Retinal pigment epithelial cell (primary cell): ENCODE measurements around the gene CSF1.

Experiments
- DNase-seq: peaks from one replicate; pipeline ENCODE4 v3.0.0-alpha.2; 2010; ENCODE audit warnings: low read depth
- H3K4me3 ChIP-seq: 2 replicates; pipeline ENCODE4 v1.5.1; 2011; ENCODE audit warnings: mild to moderate bottlenecking, low read length, control low read depth, moderate library complexity
- CTCF ChIP-seq: conservative IDR thresholded peaks from 2 replicates; pipeline ENCODE4 v1.5.1; 2011; ENCODE audit warnings: low read depth, low read length, control low read depth, inconsistent platforms

CSF1 gene

GRCh38 chr1:109954041-109954512 lies 43.4 kb downstream of the CSF1 start:
- no peak for DNase-seq
- no peak overlapping the region for H3K4me3 ChIP-seq

GRCh38 chr1:109959632-109959973 lies 49.0 kb downstream of the CSF1 start:
- no peak for DNase-seq
- no peak overlapping the region for H3K4me3 ChIP-seq
- no peak for TF ChIP-seq CTCF

More at GRCh38 chr1:109954041-109954512, 43.4 kb downstream of the CSF1 start:
- no peak for TF ChIP-seq CTCF

GRCh38 chr1:109959974-109960744 lies 49.5 kb downstream of the CSF1 start:
- TF ChIP-seq CTCF: peak; percentile 31
- DNase-seq: no peak

GRCh38 chr1:109960745-109961094 lies 50.1 kb downstream of the CSF1 start:
- TF ChIP-seq CTCF: no peak
- no peak for DNase-seq
- H3K4me3 ChIP-seq: no peak overlapping the region

More at GRCh38 chr1:109959974-109960744, 49.5 kb downstream of the CSF1 start:
- H3K4me3 ChIP-seq: no peak overlapping the region

- no peak for TF ChIP-seq CTCF
- no peak for DNase-seq
These were observed 53.2 kb downstream of the CSF1 start for GRCh38 chr1:109963864-109964263.

DNA sequence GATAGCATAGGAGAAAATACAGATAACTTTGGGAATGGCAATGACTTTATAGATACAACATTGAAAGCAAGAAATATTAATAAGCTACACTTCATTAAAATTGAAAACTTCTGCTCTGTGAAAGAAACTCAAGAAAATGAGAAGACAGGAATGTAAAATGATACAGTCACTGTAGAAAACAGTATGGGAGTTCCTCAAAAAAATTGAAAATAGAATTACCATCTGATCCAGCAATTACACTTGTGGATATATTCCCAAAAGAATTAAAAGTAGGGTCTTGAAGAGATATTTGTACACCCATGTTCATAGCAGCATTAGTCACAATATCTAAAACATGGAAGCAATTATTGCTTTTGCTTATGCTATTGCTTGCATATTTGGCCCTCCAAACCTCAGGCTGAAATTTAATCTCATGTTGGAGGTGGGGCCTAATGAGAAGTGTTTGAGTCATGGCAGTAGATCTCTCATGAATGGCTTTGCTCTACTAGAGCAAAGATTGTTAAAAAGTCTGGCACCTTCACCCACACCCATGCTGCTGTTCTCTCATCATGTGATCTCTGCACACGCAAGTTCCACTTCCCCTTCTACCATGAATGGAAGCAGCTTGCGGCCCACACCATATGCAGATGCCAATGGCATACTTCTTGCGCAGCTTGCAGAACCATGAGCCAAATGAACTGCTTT lies 58.6 kb downstream of the CSF1 start:
- DNase-seq: no peak
- no peak overlapping the region for H3K4me3 ChIP-seq
- TF ChIP-seq CTCF: no peak

More at GRCh38 chr1:109963864-109964263, 53.2 kb downstream of the CSF1 start:
- H3K4me3 ChIP-seq: no peak overlapping the region

DNA sequence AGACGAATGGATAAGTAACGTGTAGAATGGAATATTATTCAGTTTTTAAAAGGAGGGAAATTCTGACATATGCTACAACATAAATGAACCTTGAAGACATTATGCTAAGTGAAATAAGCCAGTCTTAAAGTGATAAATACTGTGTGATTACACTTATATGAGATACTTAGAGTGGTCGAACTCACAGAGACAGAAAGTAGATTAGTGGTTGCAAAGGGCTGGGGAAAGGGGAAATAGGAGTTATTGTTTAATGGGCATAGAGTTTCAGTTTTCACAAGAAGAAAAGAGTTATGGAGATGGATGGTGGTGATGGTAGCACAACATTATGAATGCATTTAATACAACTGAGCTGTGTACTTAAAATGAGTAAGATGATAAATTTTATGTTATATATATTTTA lies 59.3 kb downstream of the CSF1 start:
- no peak for DNase-seq
- H3K4me3 ChIP-seq: no peak overlapping the region
- no peak for TF ChIP-seq CTCF
